Neural progenitor cell (in vitro differentiated cells): ENCODE results near the gene ATP6V0C. TPM values are rescaled to one million over a fixed set of nuclear protein-coding genes. Genes with fewer than 3 reads are reported as not detected.

ENCODE experiments used
- DNase-seq: peaks from one replicate; pipeline ENCODE4 v3.0.0-alpha.2; 2016; ENCODE audit warnings: low spot score
- H2AFZ ChIP-seq: fragments of 200-600 bp; sonication (generic); replicated peaks from 2 replicates; pipeline ENCODE4 v1.6.1; 2016; ENCODE audit warnings: antibody characterized with exemption
- H3F3A ChIP-seq: fragments of 200-600 bp; sonication (generic); 2 replicates; pipeline ENCODE4 v1.6.1; 2016; ENCODE audit warnings: antibody characterized with exemption, low read depth
- H3K27ac ChIP-seq: fragments of 200-600 bp; sonication (generic); 2 replicates; pipeline ENCODE4 v1.5.1; 2016; ENCODE audit warnings: mild to moderate bottlenecking
- H3K27me3 ChIP-seq: fragments of 200-600 bp; sonication (generic); 2 replicates; pipeline ENCODE4 v1.6.1; 2016; ENCODE audit warnings: mild to moderate bottlenecking, moderate library complexity
- H3K36me3 ChIP-seq: fragments of 200-600 bp; sonication (generic); 2 replicates; pipeline ENCODE4 v1.5.1; 2016
- H3K4me1 ChIP-seq: fragments of 200-600 bp; sonication (generic); 2 replicates; pipeline ENCODE4 v1.6.1; 2016; ENCODE audit warnings: mixed run types
- H3K4me2 ChIP-seq: fragments of 200-600 bp; sonication (generic); 2 replicates; pipeline ENCODE4 v1.6.1; 2016
- H3K4me3 ChIP-seq: fragments of 200-600 bp; sonication (generic); 2 replicates; pipeline ENCODE4 v1.5.1; 2016
- H3K79me2 ChIP-seq: fragments of 200-600 bp; sonication (generic); 2 replicates; pipeline ENCODE4 v1.6.1; 2016; ENCODE audit warnings: low read depth
- H3K9ac ChIP-seq: fragments of 200-600 bp; sonication (generic); 2 replicates; pipeline ENCODE4 v1.6.1; 2016
- H3K9me3 ChIP-seq: fragments of 200-600 bp; sonication (generic); 2 replicates; pipeline ENCODE4 v1.5.1; 2016; ENCODE audit warnings: low read depth
- H4K20me1 ChIP-seq: fragments of 200-600 bp; sonication (generic); 2 replicates; pipeline ENCODE4 v1.6.1; 2016; ENCODE audit warnings: low read depth
- H3K27ac Mint-ChIP-seq: 3 replicates; pipeline ENCODE4 v1.8.0; 2021; ENCODE audit warnings: mixed read lengths
- H3K27me3 Mint-ChIP-seq: 2 replicates; pipeline ENCODE4 v1.8.0; 2022; ENCODE audit warnings: low read depth, mild to moderate bottlenecking, inconsistent platforms, moderate library complexity, mixed read lengths; ENCODE audit not compliant: insufficient read depth
- H3K36me3 Mint-ChIP-seq: 3 replicates; pipeline ENCODE4 v1.8.0; 2021; ENCODE audit warnings: mixed read lengths
- H3K4me1 Mint-ChIP-seq: 3 replicates; pipeline ENCODE4 v1.8.0; 2021; ENCODE audit warnings: mixed read lengths
- H3K4me3 Mint-ChIP-seq: 3 replicates; pipeline ENCODE4 v1.8.0; 2021; ENCODE audit warnings: mild to moderate bottlenecking, moderate library complexity, mixed read lengths
- H3K9me3 Mint-ChIP-seq: 3 replicates; pipeline ENCODE4 v1.8.0; 2020; ENCODE audit warnings: mixed read lengths
- EZH2 ChIP-seq: fragments of 200-600 bp; sonication (generic); IDR thresholded peaks from 2 replicates; pipeline ENCODE4 v1.6.1; 2017; ENCODE audit warnings: antibody characterized with exemption, mild to moderate bottlenecking, moderate library complexity
- EZH2phosphoT487 ChIP-seq: fragments of 200-600 bp; sonication (generic); IDR thresholded peaks from 2 replicates; pipeline ENCODE4 v1.6.1; 2017; ENCODE audit warnings: antibody characterized with exemption
- total RNA-seq: library from RNA; depleted of rRNA; stranded (reverse); fragments of >200 nt; gene quantifications from 2 replicates; pipeline ENCODE4 v1.2.3, GENCODE V29; 2015; ENCODE audit warnings: low replicate concordance
- TF ChIP-seq, protein P1 (sequence below): fragments of 200-600 bp; sonication (generic); IDR thresholded peaks from 2 replicates; pipeline ENCODE4 v1.5.1; 2017; ENCODE audit warnings: antibody characterized with exemption, mild to moderate bottlenecking

ATP6V0C gene
- 11.6 and 44.3 TPM in 2 replicates for total RNA-seq

DNA sequence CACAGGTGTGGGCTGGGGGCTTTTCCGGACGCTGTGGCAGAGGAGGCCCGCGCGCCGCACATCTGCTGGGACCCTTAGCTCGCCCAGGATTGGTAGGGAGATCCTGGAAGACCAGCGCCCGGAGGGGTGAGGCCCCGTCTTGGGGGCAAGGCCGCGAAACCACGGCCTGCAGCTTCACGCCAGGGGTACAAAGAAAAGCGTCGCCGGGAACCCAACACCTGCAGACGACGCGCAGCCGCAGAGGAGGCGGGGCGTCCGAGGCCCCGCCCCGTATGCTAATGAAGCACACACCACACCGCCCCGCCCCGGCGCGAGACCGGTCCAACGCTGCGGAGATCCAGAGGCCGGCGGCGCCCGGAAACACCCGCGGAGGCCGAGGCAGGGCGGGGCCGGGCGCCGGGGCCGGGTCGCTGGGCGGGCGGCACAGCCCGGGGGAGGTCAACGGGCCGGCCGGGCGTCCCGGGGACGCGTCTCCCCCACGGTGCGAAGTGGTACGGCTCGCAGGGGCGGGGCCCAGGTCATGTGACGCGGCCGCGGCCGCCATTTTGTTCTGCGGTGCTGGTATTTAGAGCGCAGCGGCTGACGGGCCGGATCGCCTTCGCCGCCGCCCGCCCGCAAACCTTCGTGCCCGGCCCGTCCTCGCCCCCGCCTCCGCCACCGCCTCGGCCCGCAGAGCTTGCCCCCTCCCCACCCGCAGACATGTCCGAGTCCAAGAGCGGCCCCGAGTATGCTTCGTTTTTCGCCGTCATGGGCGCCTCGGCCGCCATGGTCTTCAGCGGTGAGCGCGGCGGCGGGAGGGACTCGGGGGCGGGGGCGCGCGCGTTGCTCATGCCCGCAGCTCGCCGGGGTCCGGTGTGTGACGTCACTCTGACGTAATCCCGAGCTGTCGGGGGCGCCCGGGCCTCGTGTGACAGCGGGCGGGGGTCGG, at the start of gene ATP6V0C:
TSS of gene ATP6V0C (plus strand) at position 548 of the 928 bp plus-strand sequence. CDS start at position 700, 152 bp downstream.
- no peaks in the 10 kb centered on the region for H3K9me3 ChIP-seq
- H3K79me2 ChIP-seq: peaks cover 49% of the 10 kb centered on the region
- Mint-ChIP-seq H3K4me3 (peak within 1 kb of the TSS; percentile 93), H3K27ac (peak within 1 kb of the TSS; percentile 93), H3K36me3 (no peaks in the 10 kb centered on the region), H3K4me1 (peaks cover 51% of the 10 kb centered on the region), H3K27me3 (peaks cover 15% of the 10 kb centered on the region), H3K9me3 (no peaks in the 10 kb centered on the region)
- H3K36me3 ChIP-seq: no peaks in the 10 kb centered on the region
- no peaks in the 10 kb centered on the region for H3K27me3 ChIP-seq
- peaks cover 29% of the 10 kb centered on the region for H3K4me1 ChIP-seq
- peak within 1 kb of the TSS; percentile 99 for H3K4me2 ChIP-seq
- H3K9ac ChIP-seq: peak within 1 kb of the TSS; percentile 98
- H3F3A ChIP-seq: peaks cover 22% of the 10 kb centered on the region
- peak within 1 kb of the TSS; percentile 99 for H3K4me3 ChIP-seq
- DNase-seq: peak; percentile 97
- H4K20me1 ChIP-seq: peaks cover 45% of the 10 kb centered on the region
- peak within 1 kb of the TSS; percentile 100 for H3K27ac ChIP-seq
- no peak for TF ChIP-seq EZH2
- no peak for TF ChIP-seq EZH2phosphoT487
- TF ChIP-seq, protein P1, sequence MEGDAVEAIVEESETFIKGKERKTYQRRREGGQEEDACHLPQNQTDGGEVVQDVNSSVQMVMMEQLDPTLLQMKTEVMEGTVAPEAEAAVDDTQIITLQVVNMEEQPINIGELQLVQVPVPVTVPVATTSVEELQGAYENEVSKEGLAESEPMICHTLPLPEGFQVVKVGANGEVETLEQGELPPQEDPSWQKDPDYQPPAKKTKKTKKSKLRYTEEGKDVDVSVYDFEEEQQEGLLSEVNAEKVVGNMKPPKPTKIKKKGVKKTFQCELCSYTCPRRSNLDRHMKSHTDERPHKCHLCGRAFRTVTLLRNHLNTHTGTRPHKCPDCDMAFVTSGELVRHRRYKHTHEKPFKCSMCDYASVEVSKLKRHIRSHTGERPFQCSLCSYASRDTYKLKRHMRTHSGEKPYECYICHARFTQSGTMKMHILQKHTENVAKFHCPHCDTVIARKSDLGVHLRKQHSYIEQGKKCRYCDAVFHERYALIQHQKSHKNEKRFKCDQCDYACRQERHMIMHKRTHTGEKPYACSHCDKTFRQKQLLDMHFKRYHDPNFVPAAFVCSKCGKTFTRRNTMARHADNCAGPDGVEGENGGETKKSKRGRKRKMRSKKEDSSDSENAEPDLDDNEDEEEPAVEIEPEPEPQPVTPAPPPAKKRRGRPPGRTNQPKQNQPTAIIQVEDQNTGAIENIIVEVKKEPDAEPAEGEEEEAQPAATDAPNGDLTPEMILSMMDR: no peak
- peak within 1 kb of the TSS; percentile 43 for H2AFZ ChIP-seq

DNA sequence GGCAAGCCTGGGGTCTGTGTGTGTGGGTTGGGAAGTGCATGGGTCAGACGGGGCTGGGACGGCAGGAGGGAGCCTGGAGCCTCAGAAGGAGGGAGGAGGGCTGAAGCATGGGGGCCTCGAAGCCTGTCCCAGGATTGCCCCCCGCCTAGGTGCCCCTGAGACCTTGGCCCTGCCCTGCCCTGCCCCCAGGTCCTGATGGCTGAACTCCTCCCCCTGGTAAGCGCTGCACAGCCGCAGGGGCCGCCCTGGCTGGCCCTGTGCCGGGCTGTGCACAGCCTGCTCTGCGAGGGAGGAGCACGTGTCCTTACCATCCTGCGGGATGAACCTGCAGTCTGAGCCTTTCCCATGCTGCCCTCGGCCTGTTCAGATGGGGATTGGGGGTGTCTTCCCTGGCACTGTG, 49.4 kb upstream of the ATP6V0C start:
- Mint-ChIP-seq H3K4me1 (peaks cover 8% of the 10 kb centered on the region), H3K9me3 (peaks cover 2% of the 10 kb centered on the region), H3K36me3 (peaks cover 3% of the 10 kb centered on the region), H3K27me3 (peaks cover 7% of the 10 kb centered on the region), H3K4me3 (no peak overlapping the region), H3K27ac (no peak overlapping the region)
- no peaks in the 10 kb centered on the region for H3K27me3 ChIP-seq
- no peak for DNase-seq
- peaks cover 53% of the 10 kb centered on the region for H3F3A ChIP-seq
- H3K9me3 ChIP-seq: no peaks in the 10 kb centered on the region
- H3K27ac ChIP-seq: no peak overlapping the region
- no peak overlapping the region for H3K4me3 ChIP-seq
- H4K20me1 ChIP-seq: peaks cover 22% of the 10 kb centered on the region
- H3K4me1 ChIP-seq: peaks cover 22% of the 10 kb centered on the region
- no peak overlapping the region for H3K9ac ChIP-seq
- H3K79me2 ChIP-seq: peaks cover 15% of the 10 kb centered on the region
- H3K4me2 ChIP-seq: no peak overlapping the region
- TF ChIP-seq EZH2: no peak
- no peak for TF ChIP-seq EZH2phosphoT487
- TF ChIP-seq, protein P1: no peak
- no peak overlapping the region for H2AFZ ChIP-seq
- H3K36me3 ChIP-seq: no peaks in the 10 kb centered on the region

DNA sequence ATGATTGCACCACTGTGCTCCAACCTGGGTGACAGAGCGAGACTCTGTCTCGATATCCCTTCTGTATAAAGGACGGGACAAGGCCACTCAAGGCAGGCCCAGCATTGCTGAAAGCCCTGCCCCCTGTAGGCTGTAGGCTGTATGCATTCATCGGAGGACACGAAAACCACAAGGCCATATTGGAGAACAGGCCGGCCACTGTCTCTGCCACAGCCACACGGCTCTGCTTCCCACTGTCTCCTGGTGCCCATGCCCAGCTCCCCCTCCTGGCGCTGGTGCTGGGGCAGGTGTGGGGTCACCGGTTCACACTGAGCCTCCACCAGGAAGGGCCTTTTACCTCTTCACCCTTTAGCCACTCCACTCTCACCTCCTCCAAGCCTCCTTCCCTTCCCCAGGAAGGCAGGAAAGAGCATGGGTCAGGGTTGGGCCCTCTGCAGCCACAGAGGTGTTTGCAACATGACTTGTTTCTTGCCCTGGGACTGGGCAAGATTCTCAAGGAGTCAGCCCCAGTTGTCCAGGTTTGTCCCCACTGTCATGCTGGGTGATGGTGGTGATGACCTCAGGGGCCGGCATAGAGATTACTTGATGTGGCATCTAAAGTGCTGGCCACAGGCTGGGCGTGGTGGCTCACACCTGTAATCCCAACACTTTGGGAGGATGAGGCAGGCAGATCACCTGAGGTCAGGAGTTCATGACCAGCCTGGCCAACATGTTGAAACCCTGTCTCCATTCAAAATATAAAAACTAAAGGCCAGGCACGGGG, 47.9 kb upstream of the ATP6V0C start:
- H3K27me3 Mint-ChIP-seq: peaks cover 19% of the 10 kb centered on the region
- TF ChIP-seq, protein P1: peak; percentile 46
- no peak for TF ChIP-seq EZH2
- TF ChIP-seq EZH2phosphoT487: no peak
- Histone ChIP-seq H3K27ac (no peak overlapping the region), H3K79me2 (peaks cover 9% of the 10 kb centered on the region), H3F3A (peaks cover 53% of the 10 kb centered on the region), H3K36me3 (no peaks in the 10 kb centered on the region), H3K4me3 (no peak overlapping the region), H3K9ac (no peak overlapping the region), H3K4me1 (peaks cover 30% of the 10 kb centered on the region), H3K27me3 (peaks cover 2% of the 10 kb centered on the region), H3K9me3 (no peaks in the 10 kb centered on the region), H2AFZ (no peak overlapping the region), H3K4me2 (no peak overlapping the region), H4K20me1 (peaks cover 15% of the 10 kb centered on the region)
- DNase-seq: peak; percentile 57
- no peak overlapping the region for H3K27ac Mint-ChIP-seq
- no peaks in the 10 kb centered on the region for H3K9me3 Mint-ChIP-seq
- H3K4me1 Mint-ChIP-seq: peaks cover 16% of the 10 kb centered on the region
- peaks cover 3% of the 10 kb centered on the region for H3K36me3 Mint-ChIP-seq
- peak overlapping the region; percentile 27 for H3K4me3 Mint-ChIP-seq
